Hepatocyte (in vitro differentiated cells): ENCODE measurements around the gene GRK5. TPM values are rescaled to one million over a fixed set of nuclear protein-coding genes. Genes with fewer than 3 reads are reported as not detected.

Experiments
- DNase-seq: peaks from one replicate; pipeline ENCODE4 v3.0.0-alpha.2; 2016; ENCODE audit warnings: low spot score
- H2AFZ ChIP-seq: fragments of 200-600 bp; sonication (generic); 2 replicates; pipeline ENCODE4 v1.6.0; 2016; ENCODE audit warnings: antibody characterized with exemption, mild to moderate bottlenecking
- H3K27ac ChIP-seq: fragments of 200-600 bp; sonication (generic); 2 replicates; pipeline ENCODE4 v1.5.1; 2016; ENCODE audit warnings: mild to moderate bottlenecking
- H3K27me3 ChIP-seq: fragments of 200-600 bp; sonication (generic); 2 replicates; pipeline ENCODE4 v1.6.1; 2016
- H3K36me3 ChIP-seq: fragments of 200-600 bp; sonication (generic); replicated peaks from 2 replicates; pipeline ENCODE4 v1.5.1; 2016; ENCODE audit warnings: low read depth; ENCODE audit not compliant: insufficient read depth
- H3K4me1 ChIP-seq: fragments of 200-600 bp; sonication (generic); 2 replicates; pipeline ENCODE4 v1.5.1; 2016; ENCODE audit warnings: mild to moderate bottlenecking, moderate library complexity; ENCODE audit not compliant: insufficient read depth
- H3K4me2 ChIP-seq: fragments of 200-600 bp; sonication (generic); 2 replicates; pipeline ENCODE4 v1.6.0; 2016
- H3K4me3 ChIP-seq: fragments of 200-600 bp; sonication (generic); 2 replicates; pipeline ENCODE4 v1.5.1; 2016; ENCODE audit warnings: mild to moderate bottlenecking
- H3K79me2 ChIP-seq: fragments of 200-600 bp; sonication (generic); 2 replicates; pipeline ENCODE4 v1.6.0; 2017; ENCODE audit warnings: mild to moderate bottlenecking
- H3K9me2 ChIP-seq: fragments of 200-600 bp; sonication (generic); replicated peaks from 2 replicates; pipeline ENCODE4 v1.6.0; 2017; ENCODE audit warnings: mild to moderate bottlenecking; ENCODE audit not compliant: insufficient read depth
- H3K9me3 ChIP-seq: fragments of 200-600 bp; sonication (generic); 2 replicates; pipeline ENCODE4 v1.5.1; 2016; ENCODE audit warnings: low read depth, mild to moderate bottlenecking
- H4K20me1 ChIP-seq: fragments of 200-600 bp; sonication (generic); 2 replicates; pipeline ENCODE4 v1.6.0; 2016; ENCODE audit warnings: mild to moderate bottlenecking; ENCODE audit not compliant: insufficient read depth, poor library complexity, severe bottlenecking
- CTCF ChIP-seq: fragments of 200-600 bp; sonication (generic); IDR thresholded peaks from 2 replicates; pipeline ENCODE4 v1.5.1; 2016; ENCODE audit warnings: antibody characterized with exemption, mild to moderate bottlenecking; ENCODE audit not compliant: poor library complexity
- EZH2 ChIP-seq: fragments of 200-600 bp; sonication (generic); IDR thresholded peaks from 2 replicates; pipeline ENCODE4 v1.6.1; 2016; ENCODE audit warnings: antibody characterized with exemption, mild to moderate bottlenecking, borderline replicate concordance
- EZH2phosphoT487 ChIP-seq: fragments of 200-600 bp; sonication (generic); IDR thresholded peaks from one replicate; pipeline ENCODE4 v1.6.1; 2018; ENCODE audit warnings: antibody characterized with exemption, mild to moderate bottlenecking, low read depth, moderate library complexity; ENCODE audit not compliant: unreplicated experiment, severe bottlenecking
- WGBS: methylation state at CpG from one replicate; pipeline ENCODE4 v1.1.6; 2016; ENCODE audit warnings: low lambda C conversion rate; ENCODE audit errors: missing lambda C conversion rate; 5-methylcytosine and 5-hydroxymethylcytosine counted together
- polyA plus RNA-seq: library from polyadenylated mRNA; unstranded; fragments of >200 nt; fragmentation: Nextera tagmentation; extraction: Ambion mirVana; gene quantifications from 2 replicates; pipeline ENCODE4 v1.2.1, GENCODE V29; 2016
- total RNA-seq: library from RNA; depleted of rRNA; stranded (reverse); fragments of >200 nt; gene quantifications from 2 replicates; pipeline ENCODE4 v1.2.3, GENCODE V29; 2014

GRK5 gene
- total and polyA plus RNA-seq, 2 experiments from 2014 or later: 7.6 to 19.9 TPM

GRCh38 chr10:119361037-119361436 is 153.7 kb downstream of the GRK5 start:
- Histone ChIP-seq H4K20me1 (no peaks in the 10 kb centered on the region), H2AFZ (no peak overlapping the region), H3K4me1 (peaks cover 7% of the 10 kb centered on the region), H3K27ac (no peak overlapping the region), H3K4me2 (no peak overlapping the region), H3K36me3 (no peaks in the 10 kb centered on the region), H3K4me3 (no peak overlapping the region), H3K9me3 (no peaks in the 10 kb centered on the region), H3K9me2 (no peaks in the 10 kb centered on the region), H3K27me3 (no peaks in the 10 kb centered on the region), H3K79me2 (no peaks in the 10 kb centered on the region)
- TF ChIP-seq EZH2: no peak
- no peak for TF ChIP-seq CTCF
- no peak for TF ChIP-seq EZH2phosphoT487
- 98% methylated on average over 10 of the region's 10 CpGs for WGBS
- DNase-seq: no peak

GRCh38 chr10:119362122-119362521 is 154.8 kb downstream of the GRK5 start:
- H3K36me3 ChIP-seq: no peaks in the 10 kb centered on the region
- H4K20me1 ChIP-seq: no peaks in the 10 kb centered on the region
- H3K79me2 ChIP-seq: peaks cover 5% of the 10 kb centered on the region
- no peaks in the 10 kb centered on the region for H3K9me2 ChIP-seq
- H3K27me3 ChIP-seq: no peaks in the 10 kb centered on the region
- no peak overlapping the region for H3K27ac ChIP-seq
- H3K9me3 ChIP-seq: no peaks in the 10 kb centered on the region
- H3K4me1 ChIP-seq: peaks cover 13% of the 10 kb centered on the region
- TF ChIP-seq EZH2phosphoT487 (no peak), CTCF (no peak), EZH2 (no peak)
- H3K4me2 ChIP-seq: no peak overlapping the region
- DNase-seq: no peak
- H2AFZ ChIP-seq: no peak overlapping the region
- WGBS: 50% methylated on average over 3 of the region's 3 CpGs
- H3K4me3 ChIP-seq: no peak overlapping the region

GRCh38 chr10:119364645-119365600 is 157.6 kb downstream of the GRK5 start:
- Histone ChIP-seq H4K20me1 (no peaks in the 10 kb centered on the region), H3K4me2 (no peak overlapping the region), H3K27ac (no peak overlapping the region), H3K4me3 (no peak overlapping the region), H3K9me2 (no peaks in the 10 kb centered on the region), H3K36me3 (no peaks in the 10 kb centered on the region), H3K4me1 (peaks cover 25% of the 10 kb centered on the region), H2AFZ (no peak overlapping the region), H3K79me2 (peaks cover 8% of the 10 kb centered on the region), H3K9me3 (no peaks in the 10 kb centered on the region), H3K27me3 (no peaks in the 10 kb centered on the region)
- DNase-seq: peak; percentile 44
- TF ChIP-seq EZH2 (no peak), CTCF (peak; percentile 23), EZH2phosphoT487 (no peak)
- 60% methylated on average over 11 of the region's 11 CpGs for WGBS
